Effector CD4-positive, alpha-beta T cell (primary cell): Measurements from ENCODE around the gene SPNS2.

Source experiments
- DNase-seq: peaks from one replicate; pipeline ENCODE4 v3.0.0-alpha.2; 2020

The SPNS2 gene

GRCh38 chr17:4520894-4521600 lies 22.4 kb downstream of the SPNS2 start:
- DNase-seq: no peak

- no peak for DNase-seq
Measured at GRCh38 chr17:4522661-4523060, 24.0 kb downstream of the SPNS2 start.

- DNase-seq: no peak
Measured at GRCh38 chr17:4523946-4524345, 25.3 kb downstream of the SPNS2 start.

- DNase-seq: no peak
Measured at GRCh38 chr17:4525691-4526397, 27.2 kb downstream of the SPNS2 start.

- no peak for DNase-seq
Measured at GRCh38 chr17:4527134-4527533, 28.5 kb downstream of the SPNS2 start.

- no peak for DNase-seq
Measured at GRCh38 chr17:4527566-4528125, 29.0 kb downstream of the SPNS2 start.

GRCh38 chr17:4529533-4530152 lies 31.0 kb downstream of the SPNS2 start:
- no peak for DNase-seq

- no peak for DNase-seq
Measured at GRCh38 chr17:4530799-4531730, 32.4 kb downstream of the SPNS2 start.

GRCh38 chr17:4531988-4532736 lies 33.5 kb downstream of the SPNS2 start:
- DNase-seq: no peak

GRCh38 chr17:4532860-4533522 lies 34.3 kb downstream of the SPNS2 start:
- no peak for DNase-seq

GRCh38 chr17:4533523-4534504 lies 35.1 kb downstream of the SPNS2 start:
- no peak for DNase-seq

- DNase-seq: no peak
Measured at GRCh38 chr17:4534515-4534914, 35.8 kb downstream of the SPNS2 start.

GRCh38 chr17:4534928-4535666 lies 36.4 kb downstream of the SPNS2 start:
- DNase-seq: no peak

- no peak for DNase-seq
Measured at GRCh38 chr17:4535667-4536258, 37.1 kb downstream of the SPNS2 start.

GRCh38 chr17:4536259-4536741 lies 37.6 kb downstream of the SPNS2 start:
- no peak for DNase-seq

GRCh38 chr17:4536742-4537411 lies 38.2 kb downstream of the SPNS2 start:
- no peak for DNase-seq

GRCh38 chr17:4537451-4538235 lies 39.0 kb downstream of the SPNS2 start:
- no peak for DNase-seq
